Vagina (tissue), 2 donors: ENCODE data around the gene LUZP1.

Experiments
- POLR2A ChIP-seq, 2 donors: fragments of 450-650 bp; IDR thresholded peaks; one replicate each; pipeline ENCODE4 v1.6.1; 2017; ENCODE audit warnings: antibody characterized with exemption in 2 of 2, mild to moderate bottlenecking in 2 of 2, moderate library complexity in 2 of 2
- TF ChIP-seq, protein P1 (sequence below), 3 experiments: fragments of 450-650 bp in 2 of 3; fragments of 200-600 bp in 1 of 3; sonication (generic) in 1 of 3; IDR thresholded peaks; one replicate each; pipeline ENCODE4 v1.5.1; 2017 to 2019; ENCODE audit warnings: antibody characterized with exemption in 3 of 3, mild to moderate bottlenecking in 2 of 3, moderate library complexity in 2 of 3

DNA sequence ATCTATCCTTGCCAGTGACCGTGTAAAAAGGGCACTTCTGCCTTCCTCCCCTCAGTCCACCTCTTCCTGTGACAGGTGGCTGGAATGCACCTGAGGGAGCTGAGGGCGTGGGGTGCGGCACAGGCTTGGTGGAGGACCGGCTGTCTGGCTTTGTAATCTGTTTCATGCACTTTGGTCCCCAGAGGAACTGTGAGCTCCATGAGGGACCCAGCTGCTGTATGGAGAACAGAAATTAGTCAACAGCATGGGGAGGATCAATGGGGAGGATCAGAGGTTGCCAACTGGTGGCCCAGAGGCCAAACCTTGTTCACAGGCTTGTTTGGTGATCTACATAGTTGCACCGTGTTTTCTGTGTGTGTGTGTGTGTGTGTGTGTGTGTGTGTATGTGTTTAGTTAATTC lies 19.0 kb upstream of the LUZP1 start:
- TF ChIP-seq, protein P1, sequence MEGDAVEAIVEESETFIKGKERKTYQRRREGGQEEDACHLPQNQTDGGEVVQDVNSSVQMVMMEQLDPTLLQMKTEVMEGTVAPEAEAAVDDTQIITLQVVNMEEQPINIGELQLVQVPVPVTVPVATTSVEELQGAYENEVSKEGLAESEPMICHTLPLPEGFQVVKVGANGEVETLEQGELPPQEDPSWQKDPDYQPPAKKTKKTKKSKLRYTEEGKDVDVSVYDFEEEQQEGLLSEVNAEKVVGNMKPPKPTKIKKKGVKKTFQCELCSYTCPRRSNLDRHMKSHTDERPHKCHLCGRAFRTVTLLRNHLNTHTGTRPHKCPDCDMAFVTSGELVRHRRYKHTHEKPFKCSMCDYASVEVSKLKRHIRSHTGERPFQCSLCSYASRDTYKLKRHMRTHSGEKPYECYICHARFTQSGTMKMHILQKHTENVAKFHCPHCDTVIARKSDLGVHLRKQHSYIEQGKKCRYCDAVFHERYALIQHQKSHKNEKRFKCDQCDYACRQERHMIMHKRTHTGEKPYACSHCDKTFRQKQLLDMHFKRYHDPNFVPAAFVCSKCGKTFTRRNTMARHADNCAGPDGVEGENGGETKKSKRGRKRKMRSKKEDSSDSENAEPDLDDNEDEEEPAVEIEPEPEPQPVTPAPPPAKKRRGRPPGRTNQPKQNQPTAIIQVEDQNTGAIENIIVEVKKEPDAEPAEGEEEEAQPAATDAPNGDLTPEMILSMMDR (IDR thresholded peaks at IDR 0.05), result no peak
- TF ChIP-seq POLR2A (IDR thresholded peaks at IDR 0.05), result no peak
